Body of pancreas (tissue), 4 donors: ENCODE data around the gene TTC24. TPM values are rescaled to one million over a fixed set of nuclear protein-coding genes. Genes with fewer than 3 reads are reported as not detected.

Experiments
- ATAC-seq: fragments of 150-250 bp; one replicate; pipeline ENCODE4 v1.9.1; 2016
- DNase-seq, 4 donors: peaks; one replicate each; pipeline ENCODE4 v3.0.0-alpha.2; 2019
- H3K27ac ChIP-seq, 4 donors: fragments of 200-600 bp; sonication (generic); 1 replicate in 3 of 4; 2 replicates in 1 of 4; pipeline versions ENCODE4 v1.5.1 to v1.6.1; 2016 to 2019; ENCODE audit warnings: mild to moderate bottlenecking in 1 of 4, mixed read lengths in 1 of 4, moderate library complexity in 1 of 4
- H3K27me3 ChIP-seq, 2 donors: fragments of 200-600 bp; sonication (generic); one replicate each; pipeline ENCODE4 v1.6.0; 2016; ENCODE audit warnings: mild to moderate bottlenecking in 1 of 2
- H3K36me3 ChIP-seq, 2 donors: fragments of 200-600 bp; sonication (generic); replicated peaks in 1 of 2; 2 replicates each; pipeline ENCODE4 v1.5.1; 2016; ENCODE audit warnings: low read depth in 2 of 2; ENCODE audit not compliant: insufficient read depth in 1 of 2
- H3K4me1 ChIP-seq: fragments of 200-600 bp; sonication (generic); one replicate; pipeline ENCODE4 v1.6.0; 2016
- H3K4me3 ChIP-seq, 2 donors: fragments of 200-600 bp; sonication (generic); 1 replicate in 1 of 2; 2 replicates in 1 of 2; pipeline ENCODE4 v1.5.1; 2016 to 2019
- H3K9me3 ChIP-seq, 3 donors: fragments of 200-600 bp; sonication (generic); 1 replicate in 2 of 3; 2 replicates in 1 of 3; pipeline ENCODE4 v1.5.1; 2016
- CTCF ChIP-seq, 7 experiments: fragments of 450-650 bp in 4 of 7; fragments of 200-600 bp in 3 of 7; sonication (generic) in 3 of 7; IDR thresholded peaks; one replicate each; pipeline ENCODE4 v1.5.1; 2016 to 2019; ENCODE audit warnings: antibody characterized with exemption in 7 of 7
- POLR2A ChIP-seq, 3 donors: fragments of 450-650 bp; IDR thresholded peaks; one replicate each; pipeline ENCODE4 v1.6.1; 2016; ENCODE audit warnings: antibody characterized with exemption in 3 of 3, mild to moderate bottlenecking in 2 of 3
- WGBS, 2 donors: methylation state at CpG; one replicate each; pipeline ENCODE4 v1.1.5; 2017; 5-methylcytosine and 5-hydroxymethylcytosine counted together
- intact Hi-C: fragments of 100-400 bp; cut with DNase I; formaldehyde crosslinking; loops from one replicate; pipeline ENCODE4 v1.15.1; 2023
- total RNA-seq, 2 donors: library from RNA; depleted of rRNA; stranded (reverse); fragments of >200 nt; gene quantifications; one replicate each; pipeline ENCODE4 v1.1.0, GENCODE V29; 2016

TTC24 gene
- total RNA-seq, 2 donors from 2014 or later, result not detected

GRCh38 chr1:156623946-156624813 lies 44.7 kb downstream of the TTC24 start:
- DNase-seq (peak in 3 of 4 donors; percentile 49 to 53 (median 49)), ATAC-seq (peak; percentile 48)
- Histone ChIP-seq H3K9me3 (no peaks in the 10 kb centered on the region), H3K27me3 (peaks cover 0 to 23% of the 10 kb centered on the region in 2 donors), H3K27ac (no peak overlapping the region), H3K4me1 (peaks cover 21% of the 10 kb centered on the region), H3K4me3 (no peak overlapping the region), H3K36me3 (no peaks in the 10 kb centered on the region)
- intact Hi-C loops, result loop anchor here (5.0 kb wide), 1 partner anchor 33 kb away; no protein-coding TSS in a partner anchor
- TF ChIP-seq CTCF (IDR thresholded peaks at IDR 0.05), result peak in 4 of 7 experiments; percentile 9 to 25 (median 20)
- no peak for TF ChIP-seq POLR2A (IDR thresholded peaks at IDR 0.05)
- WGBS, 2 donors, result 1 to 2% methylated on average over 19 to 85 of the region's 87 CpGs

GRCh38 chr1:156624814-156625435 lies 45.4 kb downstream of the TTC24 start:
- Histone ChIP-seq H3K4me3 (no peak overlapping the region), H3K36me3 (no peaks in the 10 kb centered on the region), H3K9me3 (no peaks in the 10 kb centered on the region), H3K27ac (no peak overlapping the region), H3K27me3 (peaks cover 0 to 23% of the 10 kb centered on the region in 2 donors), H3K4me1 (peaks cover 28% of the 10 kb centered on the region)
- intact Hi-C loops, result loop anchor here (5.0 kb wide), 1 partner anchor 32 kb away; no protein-coding TSS in a partner anchor
- 0 to 1% methylated on average over 4 to 49 of the region's 55 CpGs for WGBS, 2 donors
- ATAC-seq (no peak), DNase-seq (no peak)
- TF ChIP-seq CTCF (IDR thresholded peaks at IDR 0.05) (no peak), POLR2A (IDR thresholded peaks at IDR 0.05) (no peak)

GRCh38 chr1:156625436-156626078 lies 46.0 kb downstream of the TTC24 start:
- Histone ChIP-seq H3K4me3 (no peak overlapping the region), H3K9me3 (no peaks in the 10 kb centered on the region), H3K36me3 (no peaks in the 10 kb centered on the region), H3K27ac (no peak overlapping the region), H3K4me1 (peaks cover 30% of the 10 kb centered on the region), H3K27me3 (peaks cover 0 to 23% of the 10 kb centered on the region in 2 donors)
- TF ChIP-seq POLR2A (IDR thresholded peaks at IDR 0.05), result no peak
- TF ChIP-seq CTCF (IDR thresholded peaks at IDR 0.05), result peak in 6 of 7 experiments; percentile 59 to 80 (median 76)
- intact Hi-C loops, result no loop called here
- ATAC-seq (peak; percentile 56), DNase-seq (peak; percentile 32 to 74 (median 56))
- WGBS, 2 donors, result 0 to 1% methylated on average over 16 to 41 of the region's 45 CpGs

GRCh38 chr1:156626079-156626438 lies 46.5 kb downstream of the TTC24 start:
- intact Hi-C loops, result no loop called here
- no peak for DNase-seq
- Histone ChIP-seq H3K27ac (no peak overlapping the region), H3K4me1 (peaks cover 30% of the 10 kb centered on the region), H3K27me3 (peaks cover 0 to 23% of the 10 kb centered on the region in 2 donors), H3K36me3 (no peaks in the 10 kb centered on the region), H3K9me3 (no peaks in the 10 kb centered on the region), H3K4me3 (no peak overlapping the region)
- no peak for ATAC-seq
- 39 to 46% methylated on average over 4 of the region's 4 CpGs for WGBS, 2 donors
- no peak for TF ChIP-seq CTCF (IDR thresholded peaks at IDR 0.05)
- TF ChIP-seq POLR2A (IDR thresholded peaks at IDR 0.05), result no peak
